ENCODE results near the gene MGST3. TPM values are rescaled to one million over a fixed set of nuclear protein-coding genes. Genes with fewer than 3 reads are reported as not detected.
A peak's percentile ranks its signal among the peaks of the same experiment; 100 is the strongest.

Gene MGST3
- total and polyA plus RNA-seq, 4 donors: 141 to 351 (median 176) TPM

DNA sequence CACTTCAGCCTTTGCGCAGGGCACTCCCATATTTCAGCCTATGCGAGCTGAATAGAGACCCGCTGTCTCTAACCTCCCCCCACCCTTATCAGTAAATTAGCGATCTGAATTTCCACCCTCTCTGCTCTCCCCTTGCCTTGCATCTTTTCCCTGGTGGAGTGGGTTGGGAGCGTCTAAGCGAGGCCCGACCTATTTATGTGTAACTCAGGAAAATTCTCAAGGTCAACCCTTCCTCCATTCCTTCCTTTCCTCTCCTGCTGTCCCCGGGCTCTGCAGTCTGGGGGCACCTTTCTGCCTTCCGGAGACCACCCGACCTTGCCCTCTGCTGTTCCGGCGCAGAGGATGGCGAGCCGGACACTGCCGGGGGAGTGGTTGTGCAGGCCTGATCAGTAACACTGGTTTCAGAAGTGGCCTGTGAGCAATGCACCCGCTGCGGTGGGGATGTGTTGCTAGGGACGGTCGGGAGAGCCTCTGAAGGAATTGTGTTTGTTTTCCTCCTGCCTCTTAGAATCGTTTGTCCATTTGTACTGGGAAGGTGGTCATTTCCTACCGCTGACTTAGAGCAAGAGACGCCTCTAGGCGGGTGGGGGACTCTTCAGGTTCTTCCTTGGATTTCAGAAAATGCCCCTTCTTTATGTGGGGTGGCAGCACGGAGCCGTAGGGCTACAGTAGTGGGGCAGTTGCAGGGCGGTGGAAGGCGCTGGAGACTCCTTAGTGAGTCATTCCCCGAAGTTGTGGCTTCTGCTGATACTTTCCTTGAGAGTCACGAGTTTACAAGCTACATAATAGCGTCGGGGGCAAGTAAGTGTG lies 513 bp downstream of the MGST3 start:
- peak overlapping the region; percentile 82 to 88 for H3K9ac ChIP-seq (ENCODE audit: insufficient read depth in 1 of 2, low read length in 2 of 2)
- TF ChIP-seq, protein P1, sequence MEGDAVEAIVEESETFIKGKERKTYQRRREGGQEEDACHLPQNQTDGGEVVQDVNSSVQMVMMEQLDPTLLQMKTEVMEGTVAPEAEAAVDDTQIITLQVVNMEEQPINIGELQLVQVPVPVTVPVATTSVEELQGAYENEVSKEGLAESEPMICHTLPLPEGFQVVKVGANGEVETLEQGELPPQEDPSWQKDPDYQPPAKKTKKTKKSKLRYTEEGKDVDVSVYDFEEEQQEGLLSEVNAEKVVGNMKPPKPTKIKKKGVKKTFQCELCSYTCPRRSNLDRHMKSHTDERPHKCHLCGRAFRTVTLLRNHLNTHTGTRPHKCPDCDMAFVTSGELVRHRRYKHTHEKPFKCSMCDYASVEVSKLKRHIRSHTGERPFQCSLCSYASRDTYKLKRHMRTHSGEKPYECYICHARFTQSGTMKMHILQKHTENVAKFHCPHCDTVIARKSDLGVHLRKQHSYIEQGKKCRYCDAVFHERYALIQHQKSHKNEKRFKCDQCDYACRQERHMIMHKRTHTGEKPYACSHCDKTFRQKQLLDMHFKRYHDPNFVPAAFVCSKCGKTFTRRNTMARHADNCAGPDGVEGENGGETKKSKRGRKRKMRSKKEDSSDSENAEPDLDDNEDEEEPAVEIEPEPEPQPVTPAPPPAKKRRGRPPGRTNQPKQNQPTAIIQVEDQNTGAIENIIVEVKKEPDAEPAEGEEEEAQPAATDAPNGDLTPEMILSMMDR (IDR thresholded peaks at IDR 0.05; ENCODE audit: control extremely low read depth, extremely low read depth): no peak
- DNase-seq: peak; percentile 42 to 70 (median 52)
- H3K27ac ChIP-seq (ENCODE audit: low read depth in 1 of 2, low read length in 1 of 2): peak overlapping the region; percentile 95
- no peaks in the 10 kb centered on the region for H3K27me3 ChIP-seq (ENCODE audit: control insufficient read depth in 3 of 3, insufficient read depth in 3 of 3, low read length in 2 of 3)
- H3K4me1 ChIP-seq (ENCODE audit: control insufficient read depth in 5 of 5, insufficient read depth in 5 of 5, low read length in 5 of 5): peaks cover 1 to 23% (median 16%) of the 10 kb centered on the region in 5 donors
- H3K36me3 ChIP-seq (ENCODE audit: control insufficient read depth in 4 of 4, insufficient read depth in 4 of 4, low read length in 4 of 4): no peaks in the 10 kb centered on the region
- H3K9me3 ChIP-seq (ENCODE audit: control insufficient read depth in 4 of 4, insufficient read depth in 3 of 4, low read length in 3 of 4): no peaks in the 10 kb centered on the region
- peak overlapping the region; percentile 87 for H3K4me3 ChIP-seq
- ATAC-seq (ENCODE audit: insufficient read depth, low FRiP score): peak; percentile 38
- WGBS, 2 donors: 0% methylated on average over 30 to 31 of the region's 31 CpGs

DNA sequence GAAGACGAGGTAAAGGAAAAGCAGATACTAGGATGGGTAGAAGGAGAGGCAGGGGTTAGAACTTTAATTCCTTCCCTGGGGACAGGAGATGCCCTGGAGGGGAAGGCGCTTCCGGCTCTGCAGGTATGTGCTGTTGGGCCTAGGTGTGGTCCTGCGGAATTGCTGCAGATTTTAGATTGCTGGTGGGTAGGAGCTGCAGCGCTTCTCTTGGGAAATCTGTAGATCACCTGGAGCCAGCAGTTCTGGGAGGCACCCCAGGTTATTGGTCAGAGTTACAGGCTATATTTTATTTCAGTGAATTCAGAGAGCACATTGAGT lies 1.1 kb downstream of the MGST3 start:
- peak; percentile 1 for ATAC-seq (ENCODE audit: insufficient read depth, low FRiP score)
- peak overlapping the region; percentile 87 for H3K4me3 ChIP-seq
- H3K4me1 ChIP-seq (ENCODE audit: control insufficient read depth in 5 of 5, insufficient read depth in 5 of 5, low read length in 5 of 5): peaks cover 1 to 28% (median 17%) of the 10 kb centered on the region in 5 donors
- no peaks in the 10 kb centered on the region for H3K36me3 ChIP-seq (ENCODE audit: control insufficient read depth in 4 of 4, insufficient read depth in 4 of 4, low read length in 4 of 4)
- peak overlapping the region; percentile 95 for H3K27ac ChIP-seq (ENCODE audit: low read depth in 1 of 2, low read length in 1 of 2)
- TF ChIP-seq, protein P1 (IDR thresholded peaks at IDR 0.05; ENCODE audit: control extremely low read depth, extremely low read depth): no peak
- peak overlapping the region; percentile 82 to 88 for H3K9ac ChIP-seq (ENCODE audit: insufficient read depth in 1 of 2, low read length in 2 of 2)
- no peak for DNase-seq
- 11 to 34% methylated on average over 5 of the region's 5 CpGs for WGBS, 2 donors
- H3K27me3 ChIP-seq (ENCODE audit: control insufficient read depth in 3 of 3, insufficient read depth in 3 of 3, low read length in 2 of 3): no peaks in the 10 kb centered on the region
- no peaks in the 10 kb centered on the region for H3K9me3 ChIP-seq (ENCODE audit: control insufficient read depth in 4 of 4, insufficient read depth in 3 of 4, low read length in 3 of 4)

DNA sequence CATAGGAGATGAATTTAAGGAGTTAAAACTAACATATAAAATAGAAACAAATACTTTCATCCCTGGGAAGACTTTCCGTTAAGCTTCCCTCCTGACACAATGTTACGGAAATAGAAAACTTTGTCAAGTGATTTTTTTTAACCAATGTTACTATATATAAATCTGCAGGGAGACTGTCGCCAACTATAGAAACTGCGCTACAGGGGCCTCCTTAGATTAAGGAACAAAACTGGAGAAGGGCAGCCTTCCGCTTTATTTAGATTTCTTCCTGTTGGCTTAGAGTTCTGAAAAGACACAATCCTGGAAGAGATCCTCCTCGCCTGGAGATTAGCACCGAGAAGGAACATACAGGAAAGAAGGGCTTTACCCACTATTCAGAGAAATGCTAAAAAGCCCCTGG lies 1.5 kb downstream of the MGST3 start:
- Histone ChIP-seq H3K9me3 (ENCODE audit: control insufficient read depth in 4 of 4, insufficient read depth in 3 of 4, low read length in 3 of 4) (no peaks in the 10 kb centered on the region), H3K4me1 (ENCODE audit: control insufficient read depth in 5 of 5, insufficient read depth in 5 of 5, low read length in 5 of 5) (peaks cover 1 to 31% (median 21%) of the 10 kb centered on the region in 5 donors), H3K36me3 (ENCODE audit: control insufficient read depth in 4 of 4, insufficient read depth in 4 of 4, low read length in 4 of 4) (no peaks in the 10 kb centered on the region), H3K27ac (ENCODE audit: low read depth in 1 of 2, low read length in 1 of 2) (peak overlapping the region; percentile 23 to 95), H3K9ac (ENCODE audit: insufficient read depth in 1 of 2, low read length in 2 of 2) (peak overlapping the region; percentile 19 to 70), H3K4me3 (no peak overlapping the region), H3K27me3 (ENCODE audit: control insufficient read depth in 3 of 3, insufficient read depth in 3 of 3, low read length in 2 of 3) (no peaks in the 10 kb centered on the region)
- DNase-seq: peak in 2 of 3 donors; percentile 52 to 63
- WGBS, 2 donors: 14 to 19% methylated on average over 7 of the region's 7 CpGs
- no peak for ATAC-seq (ENCODE audit: insufficient read depth, low FRiP score)
- TF ChIP-seq, protein P1 (IDR thresholded peaks at IDR 0.05; ENCODE audit: control extremely low read depth, extremely low read depth): no peak
